PC-9 (cell line): ENCODE data around the gene ADARB2.

Experiments used
- EZH2 ChIP-seq: fragments of 200-600 bp; sonication (generic); IDR thresholded peaks from 2 replicates; pipeline ENCODE4 v1.8.0; 2017; ENCODE audit warnings: antibody characterized with exemption, low read depth
- TF ChIP-seq, protein P1 (sequence below): fragments of 200-600 bp; sonication (generic); conservative IDR thresholded peaks from 2 replicates; pipeline ENCODE4 v1.6.1; 2017; ENCODE audit warnings: mixed run types, antibody characterized with exemption, mild to moderate bottlenecking, moderate library complexity

DNA sequence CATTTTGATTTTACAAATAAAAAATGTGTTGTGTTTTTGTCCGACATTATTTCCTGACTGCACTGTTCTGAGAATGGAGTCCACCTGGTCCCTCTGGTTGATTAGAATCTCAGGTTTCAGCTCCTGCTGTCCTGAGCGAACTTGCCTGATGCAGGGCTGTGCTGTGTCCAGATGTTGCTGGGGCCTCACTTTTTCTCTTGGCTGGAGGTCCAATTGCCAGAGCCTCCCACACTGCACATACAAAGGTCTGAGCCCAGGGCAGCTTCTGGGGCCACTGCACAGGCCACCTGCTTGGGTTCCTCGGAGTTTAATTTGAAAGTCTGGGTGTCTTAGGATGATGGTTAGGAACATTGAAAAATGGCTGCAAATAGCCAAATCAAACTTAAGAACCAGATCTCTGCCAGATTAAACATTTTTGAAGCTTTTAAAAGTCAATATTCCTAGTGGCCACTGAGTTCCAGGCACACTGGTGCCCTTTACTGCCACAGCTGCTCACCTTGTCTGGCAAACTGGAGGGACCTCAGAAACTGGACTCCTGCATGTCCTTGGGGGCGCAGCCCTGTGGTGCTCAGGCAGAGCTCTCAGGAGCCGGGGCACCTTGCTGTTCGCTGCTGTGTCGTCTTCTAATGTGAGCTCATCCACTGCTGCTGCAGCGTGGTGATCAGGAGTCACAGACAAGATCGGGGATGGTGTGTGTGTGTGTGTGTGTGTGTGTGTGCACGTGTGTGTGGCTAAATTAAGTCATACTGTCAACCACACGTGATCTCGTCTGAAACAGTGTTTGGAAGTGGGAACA, 606.1 kb downstream of the ADARB2 start:
- TF ChIP-seq, protein P1, sequence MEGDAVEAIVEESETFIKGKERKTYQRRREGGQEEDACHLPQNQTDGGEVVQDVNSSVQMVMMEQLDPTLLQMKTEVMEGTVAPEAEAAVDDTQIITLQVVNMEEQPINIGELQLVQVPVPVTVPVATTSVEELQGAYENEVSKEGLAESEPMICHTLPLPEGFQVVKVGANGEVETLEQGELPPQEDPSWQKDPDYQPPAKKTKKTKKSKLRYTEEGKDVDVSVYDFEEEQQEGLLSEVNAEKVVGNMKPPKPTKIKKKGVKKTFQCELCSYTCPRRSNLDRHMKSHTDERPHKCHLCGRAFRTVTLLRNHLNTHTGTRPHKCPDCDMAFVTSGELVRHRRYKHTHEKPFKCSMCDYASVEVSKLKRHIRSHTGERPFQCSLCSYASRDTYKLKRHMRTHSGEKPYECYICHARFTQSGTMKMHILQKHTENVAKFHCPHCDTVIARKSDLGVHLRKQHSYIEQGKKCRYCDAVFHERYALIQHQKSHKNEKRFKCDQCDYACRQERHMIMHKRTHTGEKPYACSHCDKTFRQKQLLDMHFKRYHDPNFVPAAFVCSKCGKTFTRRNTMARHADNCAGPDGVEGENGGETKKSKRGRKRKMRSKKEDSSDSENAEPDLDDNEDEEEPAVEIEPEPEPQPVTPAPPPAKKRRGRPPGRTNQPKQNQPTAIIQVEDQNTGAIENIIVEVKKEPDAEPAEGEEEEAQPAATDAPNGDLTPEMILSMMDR, result no peak
- TF ChIP-seq EZH2, result no peak
